PC-3 (cell line): ENCODE measurements around the gene MRPL43. TPM values are rescaled to one million over a fixed set of nuclear protein-coding genes. Genes with fewer than 3 reads are reported as not detected.

Source experiments
- ATAC-seq: fragments of 200-7000 bp; cut with Tn5 transposase; 2 replicates; pipeline ENCODE4 v1.9.1; 2020; ENCODE audit warnings: mild to moderate bottlenecking, moderate library complexity
- BruUV-seq: library from RNA; stranded (reverse); fragments of 400-500 nt; replicated peaks from 2 replicates; lab custom pipeline; 2021; lab: Mats Ljungman, UMichigan
- CTCF ChIA-PET: fragments of 300-600 bp; sonication (Branson Sonifier 250); formaldehyde crosslinking; loops from one replicate; lab custom pipeline; 2022; ENCODE audit warnings: antibody characterized with exemption; lab: Charles Lee
- POLR2A ChIA-PET: fragments of 300-600 bp; sonication (Branson Sonifier 250); formaldehyde crosslinking; loops from one replicate; lab custom pipeline; 2022; ENCODE audit warnings: antibody characterized with exemption; ENCODE audit not compliant: unreplicated experiment; lab: Charles Lee
- DNase-seq: peaks from one replicate; pipeline ENCODE4 v3.0.0-alpha.2; 2015
- H2AFZ ChIP-seq: fragments of 300-600 bp; sonication (generic); 2 replicates; pipeline ENCODE4 v1.6.0; 2016; ENCODE audit warnings: antibody characterized with exemption, low read length
- H3F3A ChIP-seq: fragments of 300-600 bp; sonication (generic); one replicate; pipeline ENCODE4 v1.6.0; 2017; ENCODE audit warnings: antibody characterized with exemption, low read length, control low read depth, mild to moderate bottlenecking; ENCODE audit not compliant: unreplicated experiment
- H3K27ac ChIP-seq: fragments of 300-600 bp; sonication (generic); 2 replicates; pipeline ENCODE4 v1.5.1; 2016; ENCODE audit warnings: mild to moderate bottlenecking, low read length
- H3K27me3 ChIP-seq: fragments of 300-600 bp; sonication (generic); 2 replicates; pipeline ENCODE4 v1.6.1; 2016; ENCODE audit warnings: low read length, mixed read lengths
- H3K36me3 ChIP-seq: fragments of 300-600 bp; sonication (generic); 2 replicates; pipeline ENCODE4 v1.6.1; 2016; ENCODE audit warnings: low read depth, mixed run types, low read length, mixed read lengths
- H3K4me1 ChIP-seq: fragments of 300-600 bp; sonication (generic); 2 replicates; pipeline ENCODE4 v1.5.1; 2016; ENCODE audit warnings: low read length; ENCODE audit not compliant: insufficient read depth
- H3K4me2 ChIP-seq: fragments of 300-600 bp; sonication (generic); 2 replicates; pipeline ENCODE4 v1.6.0; 2016; ENCODE audit warnings: low read length
- H3K4me3 ChIP-seq: fragments of 300-600 bp; sonication (generic); 2 replicates; pipeline ENCODE4 v1.5.1; 2016; ENCODE audit warnings: mild to moderate bottlenecking, low read length, mixed read lengths
- H3K79me2 ChIP-seq: fragments of 300-600 bp; sonication (generic); 2 replicates; pipeline ENCODE4 v1.6.1; 2017; ENCODE audit warnings: low read length, mixed read lengths
- H3K9ac ChIP-seq: fragments of 300-600 bp; sonication (generic); 2 replicates; pipeline ENCODE4 v1.6.0; 2016; ENCODE audit warnings: mild to moderate bottlenecking, low read length
- H3K9me2 ChIP-seq: fragments of 300-600 bp; sonication (generic); replicated peaks from 2 replicates; pipeline ENCODE4 v1.6.1; 2016; ENCODE audit warnings: mixed run types, low read length, mixed read lengths
- H3K9me3 ChIP-seq: fragments of 300-600 bp; sonication (generic); 2 replicates; pipeline ENCODE4 v1.6.1; 2016; ENCODE audit warnings: low read length, mixed read lengths
- H4K20me1 ChIP-seq: fragments of 300-600 bp; sonication (generic); 2 replicates; pipeline ENCODE4 v1.6.1; 2016; ENCODE audit warnings: low read length, mixed read lengths
- EZH2 ChIP-seq: fragments of 300-600 bp; sonication (generic); IDR thresholded peaks from one replicate; pipeline ENCODE4 v1.6.1; 2017; ENCODE audit warnings: antibody characterized with exemption, mild to moderate bottlenecking, low read length; ENCODE audit not compliant: unreplicated experiment
- EZH2phosphoT487 ChIP-seq: fragments of 300-600 bp; sonication (generic); IDR thresholded peaks from 2 replicates; pipeline ENCODE4 v1.6.1; 2018; ENCODE audit warnings: mild to moderate bottlenecking, antibody characterized with exemption, low read length, borderline replicate concordance
- intact Hi-C: fragments of 100-400 bp; cut with micrococcal nuclease; formaldehyde crosslinking; loops from 2 replicates; pipeline ENCODE4 v1.9.0; 2023
- total RNA-seq: library from RNA; depleted of rRNA; stranded (reverse); fragments of >200 nt; gene quantifications from 2 replicates; pipeline ENCODE4 v1.2.3, GENCODE V29; 2014
- TF ChIP-seq, protein P1 (sequence below): fragments of 300-600 bp; sonication (generic); conservative IDR thresholded peaks from 2 replicates; pipeline ENCODE4 v1.5.1; 2017; ENCODE audit warnings: antibody characterized with exemption, low read depth, mild to moderate bottlenecking, low read length

The MRPL43 gene
- total RNA-seq, 1 experiment from 2014 or later = 81.0 TPM

- Histone ChIP-seq H3K36me3 (no peaks in the 10 kb centered on the region), H3K4me3 (no peak overlapping the region), H4K20me1 (peaks cover 3% of the 10 kb centered on the region; the same call in 1 of the 2 replicates), H2AFZ (no peak overlapping the region), H3K9me3 (no peaks in the 10 kb centered on the region), H3K27ac (no peak overlapping the region), H3K9ac (no peak overlapping the region), H3K9me2 (no peaks in the 10 kb centered on the region), H3K27me3 (no peaks in the 10 kb centered on the region), H3K4me1 (peaks cover 12% of the 10 kb centered on the region), H3K4me2 (no peak overlapping the region), H3K79me2 (peaks cover 34% of the 10 kb centered on the region), H3F3A (no peaks in the 10 kb centered on the region)
- no peak for ATAC-seq
- no TSS peak for BruUV-seq
- no peak for DNase-seq
- ChIA-PET CTCF (no interaction called here), POLR2A (no interaction called here)
- no peak for TF ChIP-seq EZH2phosphoT487
- TF ChIP-seq EZH2 = no peak
- TF ChIP-seq, protein P1, sequence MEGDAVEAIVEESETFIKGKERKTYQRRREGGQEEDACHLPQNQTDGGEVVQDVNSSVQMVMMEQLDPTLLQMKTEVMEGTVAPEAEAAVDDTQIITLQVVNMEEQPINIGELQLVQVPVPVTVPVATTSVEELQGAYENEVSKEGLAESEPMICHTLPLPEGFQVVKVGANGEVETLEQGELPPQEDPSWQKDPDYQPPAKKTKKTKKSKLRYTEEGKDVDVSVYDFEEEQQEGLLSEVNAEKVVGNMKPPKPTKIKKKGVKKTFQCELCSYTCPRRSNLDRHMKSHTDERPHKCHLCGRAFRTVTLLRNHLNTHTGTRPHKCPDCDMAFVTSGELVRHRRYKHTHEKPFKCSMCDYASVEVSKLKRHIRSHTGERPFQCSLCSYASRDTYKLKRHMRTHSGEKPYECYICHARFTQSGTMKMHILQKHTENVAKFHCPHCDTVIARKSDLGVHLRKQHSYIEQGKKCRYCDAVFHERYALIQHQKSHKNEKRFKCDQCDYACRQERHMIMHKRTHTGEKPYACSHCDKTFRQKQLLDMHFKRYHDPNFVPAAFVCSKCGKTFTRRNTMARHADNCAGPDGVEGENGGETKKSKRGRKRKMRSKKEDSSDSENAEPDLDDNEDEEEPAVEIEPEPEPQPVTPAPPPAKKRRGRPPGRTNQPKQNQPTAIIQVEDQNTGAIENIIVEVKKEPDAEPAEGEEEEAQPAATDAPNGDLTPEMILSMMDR = no peak
- intact Hi-C loops = no loop called here
Observed at GRCh38 chr10:100983868-100984671, 3.2 kb downstream of the MRPL43 start.

DNA sequence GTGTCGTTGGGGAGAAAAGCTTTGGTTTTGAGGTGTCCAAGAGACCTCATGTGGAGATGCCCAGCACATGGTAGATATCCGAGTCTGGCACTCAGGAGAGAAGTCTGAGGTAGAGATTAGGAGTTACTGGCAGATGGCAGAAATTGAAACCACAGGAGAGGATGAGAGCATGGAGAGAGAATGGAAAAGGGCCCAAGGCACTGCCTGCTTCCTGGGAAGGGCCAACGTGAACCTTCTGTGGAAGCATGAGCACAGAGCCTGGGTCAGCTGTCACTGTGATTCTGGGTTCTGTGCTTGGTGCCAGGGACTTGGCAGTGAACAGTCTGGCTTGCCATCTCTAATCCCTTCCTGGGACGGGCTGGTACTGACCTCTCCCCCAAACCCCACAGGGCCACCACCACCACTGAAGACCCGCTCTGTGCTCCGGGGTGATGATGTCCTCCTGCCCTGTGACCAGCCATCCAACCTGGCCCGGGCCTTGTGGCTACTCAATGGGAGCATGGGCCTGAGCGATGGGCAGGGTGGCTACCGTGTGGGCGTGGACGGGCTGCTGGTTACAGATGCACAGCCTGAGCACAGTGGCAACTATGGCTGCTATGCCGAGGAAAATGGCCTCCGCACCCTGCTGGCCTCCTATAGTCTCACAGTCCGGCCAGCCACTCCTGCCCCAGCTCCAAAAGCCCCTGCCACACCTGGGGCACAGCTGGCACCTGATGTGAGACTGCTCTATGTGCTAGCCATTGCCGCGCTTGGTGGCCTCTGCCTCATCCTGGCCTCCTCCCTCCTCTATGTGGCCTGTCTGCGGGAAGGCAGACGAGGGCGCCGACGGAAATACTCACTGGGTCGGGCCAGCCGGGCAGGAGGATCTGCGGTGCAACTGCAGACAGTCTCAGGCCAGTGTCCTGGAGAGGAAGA lies 4.1 kb downstream of the MRPL43 start:
- ATAC-seq = no peak
- Histone ChIP-seq H3K4me1 (peaks cover 6% of the 10 kb centered on the region), H4K20me1 (no peaks in the 10 kb centered on the region), H3K4me2 (no peak overlapping the region), H3K4me3 (no peak overlapping the region), H3K36me3 (no peaks in the 10 kb centered on the region), H3K27me3 (no peaks in the 10 kb centered on the region), H3K27ac (no peak overlapping the region), H3K9me2 (no peaks in the 10 kb centered on the region), H3F3A (no peaks in the 10 kb centered on the region), H3K9me3 (no peaks in the 10 kb centered on the region), H2AFZ (no peak overlapping the region), H3K9ac (no peak overlapping the region), H3K79me2 (peaks cover 25% of the 10 kb centered on the region)
- BruUV-seq = no TSS peak
- ChIA-PET CTCF (no interaction called here), POLR2A (no interaction called here)
- TF ChIP-seq, protein P1 = no peak
- TF ChIP-seq EZH2phosphoT487 (no peak), EZH2 (no peak)
- intact Hi-C loops = no loop called here
- no peak for DNase-seq
